Measurements from ENCODE around the gene DYDC2.
"Not testable (repeated sequence)": the region's sequence is repeated elsewhere in the genome, so short reads cannot be mapped to it uniquely, and the experiment has no call there.

Gene DYDC2

GRCh38 chr10:80356563-80356988 is at the start of gene DYDC2, which contains the start of gene DYDC1:
Gene DYDC2, plus strand, starts transcription at chr10:80356781. Its CDS starts 5,663 bp downstream, at chr10:80362444.
Gene DYDC1, minus strand, starts transcription at chr10:80356755. Its CDS starts 4,154 bp downstream, at chr10:80352601.
- DNase-seq (ENCODE audit: low read depth in 2 of 3, low spot score in 1 of 3) = peak; percentile 8 to 51 (median 30)

- no peak for DNase-seq (ENCODE audit: low read depth in 2 of 3, low spot score in 1 of 3)
Measured at GRCh38 chr10:80313523-80313922, 43.1 kb upstream of the DYDC2 start.

DNA sequence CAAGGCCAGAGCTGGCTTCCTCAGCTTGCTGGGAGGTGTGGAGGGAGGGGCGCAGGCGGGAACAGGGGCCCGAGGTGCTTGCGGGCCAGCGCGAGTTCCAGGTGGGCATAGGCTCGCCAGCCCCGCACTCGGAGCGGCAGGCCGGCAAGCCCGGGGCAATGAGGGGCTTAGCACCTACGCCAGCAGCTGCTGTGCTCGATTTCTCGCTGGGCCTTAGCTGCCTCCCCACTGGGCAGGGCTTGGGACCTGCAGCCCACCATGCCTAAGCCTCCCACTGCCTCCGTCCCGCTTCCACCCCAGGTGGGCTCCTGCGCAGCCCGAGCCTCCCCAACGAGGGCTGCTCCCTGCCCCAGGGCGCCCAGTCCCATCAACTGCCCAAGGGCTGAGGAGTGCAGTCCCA is 41.2 kb upstream of the DYDC2 start:
- no peak for DNase-seq (ENCODE audit: low read depth in 2 of 3, low spot score in 1 of 3)

DNA sequence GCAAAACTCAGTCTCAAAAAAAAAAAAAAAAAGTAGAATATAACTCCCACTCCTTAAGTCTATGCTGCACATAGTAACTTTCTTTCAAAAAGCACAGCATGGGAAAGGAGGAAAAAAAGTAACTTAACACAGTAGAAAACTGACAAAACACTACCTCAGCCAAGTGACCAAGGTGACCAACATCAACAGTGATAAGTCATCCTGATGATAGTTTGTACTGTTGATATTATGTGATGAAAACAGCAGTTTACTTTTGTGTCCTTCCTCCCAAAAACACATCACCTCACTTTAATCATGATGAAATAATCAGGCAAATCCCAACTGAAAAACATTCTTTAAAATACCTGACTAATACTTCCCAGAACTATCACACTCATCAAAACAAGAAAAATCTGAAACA is 37.8 kb upstream of the DYDC2 start:
- DNase-seq (ENCODE audit: low read depth in 2 of 3, low spot score in 1 of 3) = no peak

DNA sequence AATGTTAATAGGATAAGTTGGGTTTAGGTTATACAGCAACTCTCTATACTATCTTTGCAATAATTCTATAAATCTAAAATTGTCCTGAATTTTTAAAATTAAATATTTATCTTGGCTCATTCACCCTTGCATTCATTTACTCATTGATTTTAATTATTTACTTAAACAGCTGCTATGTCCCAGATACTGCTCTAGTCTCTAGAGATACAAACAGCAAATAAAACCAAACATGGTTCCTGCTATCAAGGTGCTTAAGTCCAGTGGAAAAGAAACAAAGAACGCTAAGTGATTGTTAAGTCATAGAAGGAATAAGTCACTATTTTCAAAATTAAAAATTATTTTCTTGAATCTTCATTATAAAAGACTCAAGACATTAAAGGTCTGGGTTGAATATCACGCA is 37.3 kb upstream of the DYDC2 start:
- DNase-seq (ENCODE audit: low read depth in 2 of 3, low spot score in 1 of 3) = no peak

- DNase-seq (ENCODE audit: low read depth in 2 of 3, low spot score in 1 of 3) = no peak
Measured at GRCh38 chr10:80319725-80320290, 36.8 kb upstream of the DYDC2 start.

DNA sequence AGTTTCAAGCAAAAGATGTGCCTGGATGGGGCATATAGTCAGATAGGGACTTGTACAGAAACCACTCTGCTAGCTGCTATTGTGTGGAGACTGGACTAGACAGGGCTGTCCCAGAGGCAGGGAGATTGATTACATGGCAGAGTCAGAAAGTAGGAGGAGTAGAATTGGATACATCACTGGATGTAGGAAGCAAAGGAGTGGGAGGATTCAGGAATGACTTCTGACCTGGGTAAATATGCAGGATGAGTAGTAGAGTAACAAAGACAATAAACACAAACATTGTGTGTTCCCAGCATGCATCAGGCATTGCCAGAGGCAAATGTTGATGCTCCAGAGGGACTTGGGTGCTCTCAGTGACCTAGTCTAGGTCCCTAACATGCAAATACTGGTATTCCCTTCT is 36.2 kb upstream of the DYDC2 start:
- no peak for DNase-seq (ENCODE audit: low read depth in 2 of 3, low spot score in 1 of 3)

GRCh38 chr10:80321183-80321582 is 35.4 kb upstream of the DYDC2 start:
- no peak for DNase-seq (ENCODE audit: low read depth in 2 of 3, low spot score in 1 of 3)

- no peak for DNase-seq (ENCODE audit: low read depth in 2 of 3, low spot score in 1 of 3)
Measured at GRCh38 chr10:80322158-80322557, 34.4 kb upstream of the DYDC2 start.

DNA sequence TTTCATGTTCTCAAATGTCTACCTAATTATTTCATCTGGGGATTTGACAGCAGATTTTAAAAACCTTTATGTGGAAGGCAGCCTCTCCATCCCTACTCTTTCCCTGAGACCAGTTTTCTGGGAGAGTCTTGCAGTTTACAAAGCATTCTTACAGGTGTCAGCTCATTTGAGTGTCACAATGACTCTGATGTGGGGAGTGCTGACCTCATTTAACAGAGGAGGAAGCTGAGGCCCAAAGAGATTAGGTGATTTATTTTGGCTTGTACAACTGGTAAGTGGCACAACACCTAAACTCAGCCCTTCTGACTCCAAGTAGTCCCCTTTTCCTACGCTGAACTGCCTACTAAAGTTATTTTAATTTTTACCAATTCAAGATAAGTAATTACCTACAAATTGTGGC is 33.9 kb upstream of the DYDC2 start:
- DNase-seq (ENCODE audit: low read depth in 2 of 3, low spot score in 1 of 3) = no peak

DNA sequence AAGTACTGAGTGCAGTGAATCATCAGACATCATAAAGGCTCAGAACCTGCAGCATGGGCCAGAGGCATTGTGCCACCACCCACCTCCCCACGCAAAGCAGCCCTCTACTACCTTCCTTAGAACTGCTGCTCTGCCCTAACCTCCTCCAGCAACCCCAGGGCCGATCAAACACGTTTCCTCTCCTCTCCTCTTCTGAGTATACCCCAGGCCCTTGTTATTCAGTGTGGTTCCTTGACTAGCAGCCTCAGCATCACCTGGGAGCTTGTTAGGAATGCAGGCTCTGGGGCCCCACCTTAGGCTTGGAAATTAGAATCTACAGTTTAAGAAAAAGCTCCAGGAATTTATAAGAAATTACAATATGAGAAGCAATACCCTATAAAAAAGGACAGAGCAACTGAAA is 33.3 kb upstream of the DYDC2 start:
- no peak for DNase-seq (ENCODE audit: low read depth in 2 of 3, low spot score in 1 of 3)

DNA sequence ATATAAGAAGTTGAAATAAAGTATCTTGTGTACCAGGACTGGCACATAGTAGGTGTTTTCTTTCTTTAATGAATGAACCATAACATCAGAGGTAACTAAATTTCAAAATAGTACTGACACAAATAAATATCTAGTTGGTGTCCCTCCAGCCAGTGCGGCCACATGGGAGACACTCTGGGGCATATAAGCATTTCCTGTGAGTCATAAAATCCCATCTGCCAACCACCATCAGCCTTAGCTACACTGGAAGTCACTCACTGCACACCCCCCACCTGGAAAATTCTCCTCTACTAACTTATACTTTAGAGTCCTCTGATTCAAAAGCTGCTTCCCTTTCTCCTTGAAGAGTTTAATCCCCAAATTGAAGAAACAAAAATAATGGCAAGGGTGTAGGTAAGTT is 32.5 kb upstream of the DYDC2 start:
- DNase-seq (ENCODE audit: low read depth in 2 of 3, low spot score in 1 of 3) = no peak

DNA sequence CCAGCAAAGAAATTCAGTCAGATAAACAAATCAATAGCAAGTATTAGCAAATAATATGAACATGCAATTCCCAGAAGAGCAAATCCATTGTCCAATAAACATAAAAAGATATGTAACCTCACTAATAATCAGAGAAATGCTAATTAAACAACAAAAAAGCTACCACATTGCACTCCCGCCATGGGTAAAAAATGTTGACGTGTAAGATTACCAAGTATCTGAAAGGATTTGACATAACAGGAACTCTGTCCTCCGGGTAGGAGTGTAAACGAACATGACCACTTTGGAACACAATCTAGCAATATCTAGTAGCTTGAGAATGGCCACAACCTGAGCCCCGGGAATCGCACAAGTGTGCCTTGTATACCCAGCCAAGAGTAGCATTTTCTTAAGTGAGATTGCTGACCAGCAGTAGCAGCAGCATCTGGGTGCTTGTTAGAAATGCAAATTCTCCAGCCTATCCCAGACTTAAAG is 31.7 kb upstream of the DYDC2 start:
- no peak for DNase-seq (ENCODE audit: low read depth in 2 of 3, low spot score in 1 of 3)

DNA sequence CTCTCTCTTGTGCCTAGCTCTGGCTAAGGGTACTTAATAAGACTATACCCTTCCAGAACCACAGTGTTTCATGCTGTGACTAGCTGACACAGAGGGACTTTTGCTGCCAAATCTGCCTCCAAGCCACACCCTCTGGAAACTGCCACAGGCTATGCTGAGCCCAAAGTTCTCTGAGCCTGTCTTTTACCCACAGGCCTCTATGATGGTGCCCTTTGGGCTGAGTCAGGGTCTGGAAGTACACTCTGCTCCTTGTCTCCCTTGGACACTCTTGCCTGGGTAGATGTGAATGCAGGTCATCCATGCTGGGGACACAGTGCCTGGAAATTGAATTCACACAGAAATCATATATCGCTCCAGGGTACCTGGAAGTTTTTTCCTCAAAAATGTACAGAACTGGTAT is 22.6 kb upstream of the DYDC2 start:
- DNase-seq (ENCODE audit: low read depth in 2 of 3, low spot score in 1 of 3) = no peak

- no peak for DNase-seq (ENCODE audit: low read depth in 2 of 3, low spot score in 1 of 3)
Measured at GRCh38 chr10:80344276-80344675, 12.3 kb upstream of the DYDC2 start.

GRCh38 chr10:80344912-80345311 is 11.7 kb upstream of the DYDC2 start:
- DNase-seq (ENCODE audit: low read depth in 2 of 3, low spot score in 1 of 3) = no peak

DNA sequence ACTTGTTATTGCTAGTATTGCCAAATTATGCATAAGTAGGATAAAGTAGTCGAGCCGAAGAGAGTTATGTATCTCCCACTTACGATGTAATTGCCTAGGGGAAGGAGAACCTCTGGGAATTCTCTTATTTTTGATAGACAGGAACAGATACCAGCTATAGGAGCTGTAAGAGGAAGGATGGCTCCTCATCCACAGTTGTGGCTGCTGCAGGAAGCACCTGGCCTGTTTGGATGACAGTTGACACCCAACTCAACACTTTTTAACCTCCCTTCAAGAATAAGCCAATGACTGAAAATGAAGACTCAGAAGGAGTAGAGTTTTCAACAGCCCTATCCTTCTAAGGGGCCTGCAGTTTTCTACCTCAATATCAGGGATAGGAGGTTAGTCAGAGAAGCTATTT is 6.3 kb upstream of the DYDC2 start:
- no peak for DNase-seq (ENCODE audit: low read depth in 2 of 3, low spot score in 1 of 3)

DNA sequence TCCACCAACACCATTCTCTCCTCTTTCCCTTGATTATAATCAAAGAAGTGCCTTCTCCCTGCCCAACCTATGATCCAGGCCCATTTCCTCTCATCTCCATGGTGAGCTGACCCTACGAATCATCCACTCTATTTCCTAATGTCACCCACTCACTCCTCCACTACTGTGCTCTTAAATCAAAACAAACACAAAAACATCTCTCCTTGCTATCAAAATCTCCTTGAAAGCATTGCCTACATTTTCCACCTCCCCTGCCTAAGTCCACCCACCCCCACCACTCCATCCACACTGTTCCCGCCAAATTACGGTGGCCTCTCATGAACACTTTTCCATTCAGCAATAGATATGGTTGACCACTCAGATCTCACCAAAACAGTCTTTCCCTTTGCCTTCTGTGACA is 5.4 kb upstream of the DYDC2 start:
- no peak for DNase-seq (ENCODE audit: low read depth in 2 of 3, low spot score in 1 of 3)

DNA sequence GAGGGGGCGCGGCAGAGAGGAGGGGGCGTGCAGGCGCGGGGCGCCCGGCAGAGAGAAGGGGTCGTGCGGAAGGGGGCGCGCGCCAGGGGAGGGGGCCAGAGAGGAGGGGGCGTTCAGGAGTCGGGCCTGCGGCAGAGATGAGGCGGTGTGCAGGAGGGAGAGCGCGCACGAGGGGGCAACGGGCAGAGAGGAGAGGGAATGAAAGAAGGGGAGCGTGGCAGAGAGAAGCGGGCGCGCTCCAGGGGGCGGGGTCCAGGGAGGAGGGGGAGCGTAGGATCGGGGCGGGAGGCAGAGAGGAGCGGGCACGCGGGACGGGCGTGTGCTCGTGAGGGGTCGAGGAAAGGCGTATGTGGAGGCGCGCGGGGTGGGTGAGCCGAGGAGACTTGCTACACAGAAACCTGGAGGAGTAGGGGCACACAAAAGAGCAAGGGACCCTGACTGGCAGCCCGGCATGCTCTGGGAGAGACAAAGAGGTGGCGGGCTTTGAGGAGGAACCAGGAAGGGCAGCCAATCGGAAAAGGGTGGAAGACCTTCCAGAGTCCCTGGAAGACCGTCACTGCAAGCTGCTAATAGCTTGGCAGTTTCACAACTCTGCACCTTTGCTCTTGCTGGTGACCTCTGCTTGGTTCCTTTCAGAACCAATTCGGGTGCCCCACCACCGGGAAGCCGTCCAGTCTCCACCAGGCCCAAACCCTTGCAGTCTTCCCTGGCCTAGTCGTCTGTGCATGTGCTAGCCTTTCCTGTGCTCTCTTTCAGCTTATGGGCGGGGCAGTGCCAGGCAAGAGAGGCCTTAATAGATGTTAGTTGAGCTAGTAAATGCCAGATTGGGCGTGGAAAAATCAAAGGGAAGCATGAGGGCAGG is 639 bp downstream of the DYDC2 start:
- no peak for DNase-seq (ENCODE audit: low read depth in 2 of 3, low spot score in 1 of 3)

DNA sequence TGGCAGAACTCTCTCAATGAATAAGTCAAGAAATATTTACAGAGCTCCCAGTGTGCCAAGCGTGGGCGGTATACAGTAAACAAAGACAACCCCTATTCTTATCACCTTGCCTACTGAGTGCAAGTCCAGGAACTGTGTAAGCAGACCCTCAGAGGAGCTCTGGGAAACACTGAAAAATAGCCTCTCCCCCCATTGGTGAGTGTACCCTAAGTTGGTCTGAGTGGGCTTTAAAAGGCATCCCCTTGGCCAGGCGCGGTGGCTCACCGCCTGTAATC is 1.2 kb downstream of the DYDC2 start:
- no peak for DNase-seq (ENCODE audit: low read depth in 2 of 3, low spot score in 1 of 3)

DNA sequence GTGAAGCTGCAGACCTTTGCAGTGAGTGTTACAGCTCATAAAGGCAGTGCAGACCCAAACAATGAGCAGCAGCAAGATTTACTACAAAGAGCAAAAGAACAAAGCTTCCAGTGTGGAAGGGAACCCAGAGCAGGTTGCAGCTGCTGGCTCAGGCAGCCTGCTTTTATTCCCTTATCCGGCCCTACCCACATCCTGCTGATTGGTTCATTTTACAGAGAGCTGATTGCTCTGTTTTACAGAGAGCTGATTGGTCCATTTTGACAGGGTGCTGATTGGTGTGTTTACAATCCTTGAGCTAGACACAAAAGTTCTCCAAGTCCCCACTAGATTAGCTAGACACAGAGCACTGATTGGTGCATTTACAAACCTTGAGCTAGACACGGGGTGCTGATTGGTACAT is 2.3 kb downstream of the DYDC2 start:
- DNase-seq (ENCODE audit: low read depth in 2 of 3, low spot score in 1 of 3) = not testable (repeated sequence)

- no peak for DNase-seq (ENCODE audit: low read depth in 2 of 3, low spot score in 1 of 3)
Measured at GRCh38 chr10:80359644-80360043, 3.1 kb downstream of the DYDC2 start.

GRCh38 chr10:80365510-80365909 is 8.9 kb downstream of the DYDC2 start:
- DNase-seq (ENCODE audit: low read depth in 2 of 3, low spot score in 1 of 3) = no peak

All from stimulated activated CD4-positive, alpha-beta T cell treated with anti-CD3 and anti-CD28 coated beads, Interleukin-12 subunit alpha, Interleukin-12 subunit beta, amount 100 ng/mL, for 48 hours (primary cell).